ENCODE measurements around the gene OGA.
A peak's percentile ranks its signal among the peaks of the same experiment; 100 is the strongest.

OGA gene

GRCh38 chr10:101775273-101776160 is 42.7 kb downstream of the OGA start, which contains the start of gene FGF8:
TSS of gene FGF8 (minus strand) at chr10:101776114. CDS start at chr10:101775900, 214 bp downstream.
- peak; percentile 31 for DNase-seq (ENCODE audit: low read depth, low spot score)

- no peak for DNase-seq (ENCODE audit: low read depth, low spot score)
Measured at GRCh38 chr10:101774589-101775272, 43.5 kb downstream of the OGA start.

- no peak for DNase-seq (ENCODE audit: low read depth, low spot score)
Measured at GRCh38 chr10:101773923-101774588, 44.2 kb downstream of the OGA start.

- no peak for DNase-seq (ENCODE audit: low read depth, low spot score)
Measured at GRCh38 chr10:101772895-101773761, 45.1 kb downstream of the OGA start.

GRCh38 chr10:101772017-101772894 is 46.0 kb downstream of the OGA start:
- no peak for DNase-seq (ENCODE audit: low read depth, low spot score)

- no peak for DNase-seq (ENCODE audit: low read depth, low spot score)
Measured at GRCh38 chr10:101771380-101771779, 46.9 kb downstream of the OGA start.

GRCh38 chr10:101770331-101771215 is 47.7 kb downstream of the OGA start:
- no peak for DNase-seq (ENCODE audit: low read depth, low spot score)

GRCh38 chr10:101769541-101770180 is 48.6 kb downstream of the OGA start:
- DNase-seq (ENCODE audit: low read depth, low spot score) = no peak

GRCh38 chr10:101768791-101769170 is 49.5 kb downstream of the OGA start:
- no peak for DNase-seq (ENCODE audit: low read depth, low spot score)

GRCh38 chr10:101767966-101768790 is 50.1 kb downstream of the OGA start:
- no peak for DNase-seq (ENCODE audit: low read depth, low spot score)

GRCh38 chr10:101767600-101767945 is 50.7 kb downstream of the OGA start:
- DNase-seq (ENCODE audit: low read depth, low spot score) = no peak

- DNase-seq (ENCODE audit: low read depth, low spot score) = no peak
Measured at GRCh38 chr10:101766753-101767599, 51.3 kb downstream of the OGA start.

GRCh38 chr10:101766306-101766705 is 51.9 kb downstream of the OGA start:
- no peak for DNase-seq (ENCODE audit: low read depth, low spot score)

- no peak for DNase-seq (ENCODE audit: low read depth, low spot score)
Measured at GRCh38 chr10:101763141-101763846, 55.0 kb downstream of the OGA start.

GRCh38 chr10:101762736-101763135 is 55.5 kb downstream of the OGA start:
- no peak for DNase-seq (ENCODE audit: low read depth, low spot score)

- DNase-seq (ENCODE audit: low read depth, low spot score) = no peak
Measured at GRCh38 chr10:101761226-101761625, 57.0 kb downstream of the OGA start.
